ENCODE data around the gene SBF2.

Gene SBF2

GRCh38 chr11:9808943-9809342 lies 485.1 kb downstream of the SBF2 start:
- DNase-seq (ENCODE audit: low spot score), result no peak

DNA sequence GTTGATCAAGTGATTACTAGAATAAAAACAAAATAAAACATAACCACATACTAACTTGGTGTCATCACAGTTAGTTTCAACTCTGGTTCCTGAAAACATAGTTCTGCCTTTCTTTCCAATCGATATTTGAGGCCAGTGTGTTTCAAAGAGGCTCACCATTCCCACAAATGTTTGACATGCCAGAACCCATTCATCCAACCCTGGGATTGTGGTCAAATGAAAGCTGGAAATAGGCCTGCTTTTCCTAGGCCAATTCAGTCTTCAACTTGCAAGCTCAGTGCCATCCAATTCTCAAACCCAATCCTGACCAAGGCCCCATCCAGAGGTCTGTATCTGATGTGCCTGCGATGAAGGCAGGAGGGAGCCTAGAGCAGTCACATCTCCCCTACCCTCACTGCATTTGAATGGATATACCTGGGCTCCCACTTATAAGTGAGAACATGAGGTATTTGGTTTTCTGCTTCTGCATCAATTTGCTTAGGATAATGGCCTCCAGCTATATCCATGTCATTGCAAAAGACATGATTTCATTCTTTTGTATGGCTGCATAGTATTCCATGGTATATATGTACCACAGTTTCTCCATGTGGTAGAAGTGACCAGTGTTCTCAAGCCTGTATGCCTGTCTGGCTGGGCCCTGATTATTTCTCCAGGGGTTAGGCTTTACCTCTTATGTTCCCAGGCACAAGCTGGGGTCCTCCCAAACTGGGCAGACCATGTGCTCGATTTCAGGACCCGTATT lies 486.9 kb downstream of the SBF2 start:
- DNase-seq (ENCODE audit: low spot score), result no peak

- DNase-seq (ENCODE audit: low spot score), result no peak
These were observed 489.6 kb downstream of the SBF2 start for GRCh38 chr11:9804419-9804902.

DNA sequence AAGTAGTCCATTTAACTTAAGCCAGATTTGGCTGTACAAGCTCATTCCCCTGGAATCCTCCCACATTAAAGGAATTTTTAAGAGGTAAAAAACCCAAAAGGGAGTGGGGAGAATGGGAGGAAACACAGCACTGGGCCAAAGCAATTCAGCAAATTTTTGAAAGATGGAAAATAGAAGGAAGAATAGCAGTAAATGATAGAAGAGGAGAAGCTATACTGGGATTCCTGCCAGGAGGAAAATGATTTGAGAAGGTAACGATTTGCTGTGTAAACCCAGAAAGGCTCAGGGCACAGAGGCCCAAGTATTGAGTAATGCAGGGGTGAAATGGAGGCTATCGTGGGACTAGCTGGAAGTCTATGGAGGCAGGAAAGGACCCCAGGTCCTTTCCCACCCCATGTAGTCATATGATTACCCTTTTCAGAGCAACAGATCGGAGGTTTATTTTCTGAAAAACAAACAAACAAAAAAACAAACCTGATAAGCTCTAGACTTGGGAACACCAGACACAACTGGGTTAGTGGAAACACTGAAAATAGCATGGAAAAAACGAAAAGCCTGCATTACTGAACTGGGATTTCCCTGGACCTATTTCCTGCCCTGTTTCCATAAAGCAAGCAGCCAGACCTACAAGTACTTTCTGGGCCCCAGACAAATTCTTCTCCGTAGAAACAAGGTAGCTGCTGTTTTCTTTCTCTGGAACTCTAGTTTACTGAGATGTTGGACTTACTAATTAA lies 490.2 kb downstream of the SBF2 start:
- DNase-seq (ENCODE audit: low spot score), result no peak

DNA sequence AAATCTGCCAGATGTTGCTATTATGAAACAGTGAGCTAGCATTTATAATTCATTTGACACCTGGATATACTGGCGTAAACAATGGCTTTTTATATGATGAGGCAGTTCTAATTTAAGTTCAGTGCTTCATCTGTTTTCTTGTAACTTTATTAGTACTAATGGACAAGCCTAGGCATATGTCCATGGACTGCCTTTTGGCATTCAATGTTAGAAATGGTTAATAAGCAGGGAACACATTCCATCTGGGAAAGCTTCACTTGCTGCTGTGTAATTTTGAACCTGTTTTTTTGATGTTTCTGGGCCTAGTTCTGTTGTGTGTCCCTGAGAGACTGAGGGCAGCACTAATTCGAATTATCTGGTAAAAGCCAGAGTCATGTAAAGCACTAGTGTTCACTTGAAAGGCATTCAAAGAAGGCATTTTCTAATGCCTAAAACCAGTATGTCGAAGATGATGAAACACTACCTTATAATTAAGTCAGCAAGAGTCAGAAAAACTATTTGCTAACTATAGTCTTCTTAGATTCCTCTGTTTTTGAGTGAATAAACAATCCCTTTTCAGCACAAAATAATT lies 491.6 kb downstream of the SBF2 start:
- no peak for DNase-seq (ENCODE audit: low spot score)

GRCh38 chr11:9799886-9800285 lies 494.1 kb downstream of the SBF2 start:
- no peak for DNase-seq (ENCODE audit: low spot score)

DNA sequence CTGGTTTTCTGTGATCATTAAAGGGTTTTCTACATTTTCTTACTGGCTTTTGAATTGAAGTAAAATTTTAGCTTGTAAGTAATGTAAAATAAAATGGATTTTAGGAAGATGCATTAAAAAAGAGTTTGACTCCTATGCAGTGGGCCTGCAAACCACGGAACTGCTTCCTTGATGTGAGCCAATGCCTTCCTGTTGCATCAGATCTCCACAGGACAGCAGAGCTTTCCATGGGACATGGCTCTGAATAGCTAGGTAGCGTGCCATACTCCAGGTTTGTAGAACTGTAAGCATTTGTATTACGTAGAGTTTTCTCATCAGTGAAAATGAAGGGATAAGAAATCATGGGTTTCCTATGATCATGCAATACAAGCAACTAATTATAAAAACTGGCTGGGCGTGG lies 496.7 kb downstream of the SBF2 start:
- DNase-seq (ENCODE audit: low spot score), result no peak

- no peak for DNase-seq (ENCODE audit: low spot score)
These were observed 497.2 kb downstream of the SBF2 start for GRCh38 chr11:9796854-9797253.

- no peak for DNase-seq (ENCODE audit: low spot score)
These were observed 497.8 kb downstream of the SBF2 start for GRCh38 chr11:9796266-9796665.

DNA sequence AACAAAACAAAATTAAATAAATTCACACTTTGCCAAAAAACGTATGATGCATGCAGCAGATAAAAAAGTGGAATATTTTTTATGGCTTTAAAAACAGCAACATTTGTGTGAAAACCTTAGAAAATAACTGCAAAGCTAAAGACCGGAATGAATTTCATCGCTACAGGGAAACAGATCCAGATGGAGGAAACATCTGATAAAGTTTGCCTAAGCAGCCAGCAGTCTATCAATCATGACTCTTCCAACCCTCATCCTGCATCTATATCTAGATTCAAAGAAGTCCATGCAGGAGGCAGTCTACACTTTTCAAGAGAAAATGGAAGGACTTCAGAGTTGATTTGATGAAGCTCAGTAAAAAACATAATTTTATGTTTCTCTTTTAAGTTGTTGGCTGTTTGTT lies 503.3 kb downstream of the SBF2 start:
- DNase-seq (ENCODE audit: low spot score), result no peak

GRCh38 chr11:9789910-9790309 lies 504.1 kb downstream of the SBF2 start:
- DNase-seq (ENCODE audit: low spot score), result no peak

DNA sequence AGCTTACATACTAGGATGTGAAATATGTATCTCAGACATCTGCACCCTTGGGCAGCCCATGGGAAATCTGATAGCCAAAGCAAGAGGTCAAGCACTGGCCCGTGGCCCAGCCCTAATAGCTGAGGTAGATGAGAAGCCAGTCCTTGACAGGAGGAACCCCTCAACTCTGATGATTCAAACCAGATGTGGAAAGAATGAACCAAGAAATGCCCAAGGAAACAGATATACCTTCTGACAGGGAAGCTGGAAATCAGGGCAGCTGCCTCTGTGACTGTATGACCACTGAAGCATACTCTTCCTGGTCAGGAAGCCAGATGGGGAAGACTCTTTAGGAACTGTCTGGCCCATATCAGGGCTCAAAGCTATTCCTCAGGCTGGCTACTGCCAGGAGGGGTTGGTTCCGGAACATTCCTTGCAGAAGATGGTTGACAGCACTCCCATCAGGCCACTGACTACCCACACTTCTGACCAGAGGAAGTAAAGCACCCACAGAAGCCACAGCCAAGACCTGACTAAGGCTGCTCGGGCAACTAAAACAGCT lies 506.0 kb downstream of the SBF2 start:
- no peak for DNase-seq (ENCODE audit: low spot score)

DNA sequence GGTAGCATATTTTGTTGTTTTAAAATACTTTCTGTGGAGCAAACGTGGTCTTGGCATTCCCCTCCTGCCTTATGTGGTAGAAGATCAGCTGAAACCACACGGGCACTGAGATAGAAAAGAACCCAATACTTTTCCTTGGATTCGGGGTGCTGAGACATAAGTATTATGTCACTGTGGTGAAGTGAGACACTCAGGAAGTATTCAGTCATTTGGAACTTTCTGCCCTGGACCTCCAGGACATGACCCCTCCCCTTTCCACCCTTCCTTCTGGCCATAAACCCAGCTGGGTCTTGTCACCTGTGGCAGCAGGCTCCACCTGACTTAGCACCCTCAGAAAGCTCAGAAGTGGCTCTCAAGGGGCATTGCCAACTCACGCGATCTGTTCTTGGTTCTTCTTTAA lies 506.8 kb downstream of the SBF2 start:
- DNase-seq (ENCODE audit: low spot score), result no peak

GRCh38 chr11:9784602-9785315 lies 509.3 kb downstream of the SBF2 start:
- no peak for DNase-seq (ENCODE audit: low spot score)

DNA sequence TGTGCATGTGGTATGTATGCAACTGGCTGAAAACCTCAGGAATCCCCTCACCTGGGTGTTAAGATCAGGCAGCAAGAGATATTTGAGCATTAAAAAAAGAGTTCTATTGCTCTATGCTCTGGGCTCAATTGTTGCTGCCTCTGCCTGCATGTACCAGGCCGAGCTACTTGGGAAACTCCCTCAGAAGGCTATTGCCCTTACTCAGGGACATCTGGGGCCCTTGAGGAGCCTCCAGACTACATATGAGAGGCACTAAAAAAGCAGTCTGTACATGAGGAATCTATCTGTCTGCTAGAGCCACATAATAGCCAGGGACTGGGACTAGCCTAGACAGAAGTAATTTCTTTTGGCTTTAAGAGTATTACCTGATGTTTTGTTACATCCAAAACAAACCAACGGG lies 510.0 kb downstream of the SBF2 start:
- DNase-seq (ENCODE audit: low spot score), result no peak

- DNase-seq (ENCODE audit: low spot score), result no peak
These were observed 513.1 kb downstream of the SBF2 start for GRCh38 chr11:9780929-9781328.

DNA sequence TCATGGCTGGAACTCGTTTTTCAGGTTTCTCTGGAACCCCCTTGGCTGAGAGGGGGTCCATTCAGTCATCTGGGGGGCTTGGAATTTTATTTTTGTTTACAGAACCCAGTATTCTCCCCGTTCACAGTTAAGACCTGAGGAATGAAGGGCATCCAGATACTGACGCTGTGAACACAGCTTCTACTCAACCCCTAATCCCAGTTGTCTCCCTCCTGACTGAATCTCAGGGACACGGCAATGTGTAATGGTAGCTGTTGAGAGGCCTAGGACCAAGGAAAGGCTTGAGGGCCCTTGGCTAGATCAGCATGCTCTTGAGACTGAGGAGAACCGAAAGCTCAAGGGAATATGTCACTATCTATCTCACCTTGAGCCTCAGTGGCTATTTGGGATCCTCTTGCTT lies 516.5 kb downstream of the SBF2 start:
- no peak for DNase-seq (ENCODE audit: low spot score)

GRCh38 chr11:9777066-9777465 lies 517.0 kb downstream of the SBF2 start:
- no peak for DNase-seq (ENCODE audit: low spot score)

- no peak for DNase-seq (ENCODE audit: low spot score)
These were observed 517.8 kb downstream of the SBF2 start for GRCh38 chr11:9776203-9776602.

DNA sequence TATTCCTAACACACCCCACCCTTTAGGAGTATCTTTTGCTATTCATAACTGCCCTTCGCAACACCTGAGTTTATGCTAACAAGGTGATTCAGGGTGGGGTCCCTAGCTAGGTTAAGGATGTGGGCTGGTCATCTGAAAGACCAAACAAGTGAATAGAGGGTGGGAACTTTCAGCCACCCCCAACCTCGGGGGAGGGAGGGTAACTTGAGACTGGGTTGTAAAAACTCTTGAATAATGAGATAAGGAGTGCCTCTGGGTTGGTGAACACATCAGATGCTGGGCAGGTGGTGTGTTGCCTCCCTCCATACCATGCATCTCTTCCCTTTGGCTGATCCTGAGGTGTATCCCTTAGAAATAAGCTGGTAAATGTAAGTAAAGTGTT lies 518.6 kb downstream of the SBF2 start:
- DNase-seq (ENCODE audit: low spot score), result no peak

DNA sequence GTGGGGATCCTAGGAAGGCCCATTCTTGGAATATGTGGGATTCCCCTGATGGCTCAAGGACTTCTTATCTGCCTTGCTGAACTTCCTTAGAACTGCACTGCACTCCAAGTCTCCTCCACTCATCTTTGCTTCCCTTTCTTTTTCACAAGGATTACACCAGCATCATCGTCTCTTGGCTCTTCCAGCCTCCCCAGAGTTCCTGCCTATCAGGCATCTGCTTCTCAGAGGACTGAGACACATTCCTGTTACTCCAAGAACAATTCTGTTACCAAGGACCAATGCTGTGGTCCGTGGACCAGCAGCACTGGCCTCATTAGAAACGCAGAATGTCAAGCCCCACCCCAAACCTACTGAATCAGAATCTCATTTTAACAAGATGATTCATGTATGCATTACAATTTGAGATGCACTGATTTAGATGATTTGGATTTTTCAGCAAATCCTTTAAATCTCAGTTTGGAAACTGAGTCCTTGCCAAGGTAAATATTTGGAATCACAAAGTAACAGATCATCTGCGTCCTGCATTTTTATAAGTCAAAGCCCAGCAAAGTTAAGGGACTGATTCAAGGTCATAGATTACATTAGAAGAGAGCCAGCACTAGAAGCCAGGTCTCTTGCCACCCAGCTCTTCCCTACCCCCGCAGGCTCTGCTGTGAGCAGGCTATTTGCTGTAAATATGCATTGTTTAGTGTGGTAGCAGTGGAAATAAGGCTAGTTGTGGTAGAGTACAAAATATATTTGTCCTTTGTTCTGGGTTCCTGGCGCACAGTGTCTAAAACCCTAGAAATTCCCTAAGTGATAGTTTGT lies 519.2 kb downstream of the SBF2 start:
- DNase-seq (ENCODE audit: low spot score), result no peak

GRCh38 chr11:9774109-9774508 lies 519.9 kb downstream of the SBF2 start:
- DNase-seq (ENCODE audit: low spot score), result no peak

All from iPS-NIHi11 (cell line).